GM21619 (cell line): ENCODE results near the gene GALNT7.
A peak's percentile ranks its signal among the peaks of the same experiment; 100 is the strongest.
"Not testable (repeated sequence)": the region's sequence is repeated elsewhere in the genome, so short reads cannot be mapped to it uniquely, and the experiment has no call there.

Source experiments
- ATAC-seq: cut with Tn5 transposase; IDR thresholded peaks from one replicate; pipeline ENCODE4 v1.9.1; 2021; ENCODE audit not compliant: unreplicated experiment

Gene GALNT7

DNA sequence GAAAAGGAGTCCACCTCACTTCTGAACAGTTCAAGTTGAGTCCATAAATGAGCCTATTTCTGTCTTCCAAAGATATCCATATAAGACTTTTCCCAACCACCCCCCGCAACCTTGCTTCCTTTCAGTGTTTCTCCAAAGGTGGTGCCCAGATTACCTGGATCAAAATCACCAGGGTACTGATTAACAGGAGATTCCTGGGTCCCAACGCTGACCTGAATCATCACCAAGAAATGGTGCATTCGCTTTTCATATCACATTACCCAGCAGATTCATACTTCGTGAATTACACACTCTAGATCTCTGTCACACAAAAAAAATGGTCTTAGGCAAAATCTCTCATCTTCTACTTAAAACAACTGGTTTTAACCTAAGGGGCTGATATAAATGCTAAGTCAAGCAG lies 2.1 kb upstream of the GALNT7 start:
- ATAC-seq: no peak

DNA sequence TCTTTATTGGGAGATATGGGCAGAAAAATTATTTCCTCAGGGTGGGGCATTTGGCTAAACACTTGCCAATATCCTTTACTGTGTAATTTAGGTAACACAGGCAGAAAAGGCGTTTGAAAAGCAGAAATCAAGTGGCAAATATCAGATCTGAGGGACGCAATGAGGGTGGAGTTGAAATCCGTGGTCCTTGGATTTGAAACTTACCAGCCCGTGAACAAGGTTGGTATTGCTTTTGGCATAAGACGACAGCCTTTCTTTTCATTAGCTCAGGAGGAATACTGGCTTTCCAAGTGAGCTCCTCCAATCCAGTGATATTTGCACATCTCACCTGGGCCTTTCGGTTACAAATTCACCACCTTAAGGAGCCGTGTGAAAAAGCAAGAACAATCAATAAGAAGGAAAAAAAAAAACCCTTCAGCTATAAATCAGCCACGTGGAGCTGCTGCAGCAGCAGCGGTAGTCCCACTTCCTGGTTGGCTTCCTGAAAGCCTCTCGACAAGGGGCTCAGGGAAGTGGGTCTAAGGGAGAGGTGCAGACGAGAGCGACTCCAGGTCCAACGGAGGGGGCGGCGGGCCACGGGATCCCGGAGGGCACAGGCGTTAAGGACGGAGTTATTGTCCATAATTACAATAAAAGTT lies 734 bp upstream of the GALNT7 start:
- ATAC-seq: no peak

DNA sequence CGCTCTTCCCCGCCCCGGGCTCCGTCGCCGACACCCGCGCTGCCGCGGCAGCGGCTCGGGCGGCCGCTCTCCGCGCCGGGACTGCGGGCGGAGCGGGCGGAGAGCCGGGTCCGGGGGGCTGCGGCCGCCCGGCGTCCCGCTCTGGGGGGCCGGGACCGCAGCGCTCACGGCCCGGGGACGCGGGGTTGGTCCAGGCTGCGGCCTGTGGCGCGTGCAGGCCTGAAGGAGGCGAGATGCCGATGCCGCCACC lies 492 bp downstream of the GALNT7 start:
- ATAC-seq: no peak

DNA sequence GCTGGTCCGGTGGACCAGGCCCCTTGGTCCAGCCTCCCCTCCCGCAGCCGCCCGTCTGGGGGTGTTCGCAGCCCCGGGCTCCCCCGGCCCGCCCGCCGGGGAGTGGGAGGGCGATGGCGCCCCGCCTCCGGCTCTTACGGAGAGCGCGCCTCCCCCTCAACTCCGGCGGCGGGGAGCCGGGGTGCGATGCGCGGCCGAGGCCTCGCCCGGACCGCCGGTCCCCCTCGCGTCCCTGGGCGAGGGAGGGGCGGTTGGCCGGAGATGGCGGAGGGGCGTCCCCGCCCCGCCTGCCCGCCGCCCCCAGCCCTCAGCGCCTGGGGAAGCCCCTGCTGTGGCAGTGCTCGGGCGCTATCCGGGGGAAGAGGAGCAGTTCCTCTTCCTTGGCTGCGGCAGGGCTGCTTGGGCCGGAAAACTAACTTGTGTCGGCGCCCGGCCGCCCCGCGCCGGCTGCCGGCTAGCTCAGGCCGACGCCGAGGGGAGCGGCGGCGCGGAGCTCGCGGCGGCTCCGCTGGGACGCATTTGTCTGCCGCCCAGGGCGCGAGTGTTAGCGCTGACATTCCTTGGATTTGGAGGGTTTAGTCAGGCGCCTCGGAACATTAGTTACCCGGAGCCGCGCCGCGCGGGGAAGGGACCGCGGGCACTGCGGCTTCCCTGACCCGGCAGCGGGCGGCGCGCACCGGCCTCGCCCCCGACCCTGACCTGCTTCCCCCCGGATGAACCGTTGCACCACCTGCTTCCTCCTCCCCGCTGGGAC lies 994 bp downstream of the GALNT7 start:
- ATAC-seq: peak; percentile 56

DNA sequence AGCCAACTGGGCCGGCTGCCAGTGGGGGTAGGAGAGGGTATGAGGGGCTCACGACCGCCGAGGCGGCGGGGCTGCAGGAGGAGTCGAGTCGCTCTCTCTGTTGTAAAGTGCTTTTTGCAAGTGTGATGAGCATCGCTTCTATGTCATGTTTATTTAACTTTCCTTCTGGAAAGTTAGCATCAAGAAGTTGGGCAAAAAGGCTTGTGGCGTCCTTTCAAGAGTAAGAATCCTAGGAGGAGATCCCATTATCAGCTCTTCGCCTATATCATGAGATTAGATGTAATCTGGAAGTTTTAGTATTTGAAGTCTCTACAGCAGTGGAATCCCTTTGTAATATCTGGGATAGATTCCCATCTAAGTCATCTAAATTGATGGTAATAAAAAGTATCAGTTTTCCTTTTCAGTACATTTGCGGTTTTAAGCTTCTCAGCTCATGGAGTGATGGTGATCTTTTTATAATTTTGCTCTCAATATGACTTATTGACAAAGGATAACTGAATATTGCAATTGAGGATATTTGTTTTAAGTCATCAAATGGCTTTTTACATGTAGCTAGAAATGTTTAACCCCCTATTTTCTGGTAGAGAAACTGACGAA lies 1.7 kb downstream of the GALNT7 start:
- no peak for ATAC-seq

DNA sequence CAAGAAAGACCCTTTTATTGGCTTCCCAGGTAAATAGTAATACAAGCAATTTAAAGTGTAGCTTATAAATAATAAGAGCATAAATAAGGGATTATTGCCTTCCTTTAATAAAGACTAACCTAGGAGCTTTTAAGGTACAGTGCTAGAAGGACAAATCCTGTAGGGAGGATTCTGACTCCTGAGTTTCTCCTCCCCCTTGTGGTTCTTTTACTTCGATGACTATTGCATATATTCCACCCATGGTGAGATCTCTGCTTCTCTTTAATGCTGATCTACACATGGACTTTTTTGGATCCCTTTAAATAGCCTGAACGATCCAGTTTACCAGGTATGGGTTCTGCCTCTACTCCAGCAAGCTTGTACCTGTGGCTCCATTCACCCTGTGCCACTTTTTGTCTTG lies 2.5 kb downstream of the GALNT7 start:
- ATAC-seq: no peak

DNA sequence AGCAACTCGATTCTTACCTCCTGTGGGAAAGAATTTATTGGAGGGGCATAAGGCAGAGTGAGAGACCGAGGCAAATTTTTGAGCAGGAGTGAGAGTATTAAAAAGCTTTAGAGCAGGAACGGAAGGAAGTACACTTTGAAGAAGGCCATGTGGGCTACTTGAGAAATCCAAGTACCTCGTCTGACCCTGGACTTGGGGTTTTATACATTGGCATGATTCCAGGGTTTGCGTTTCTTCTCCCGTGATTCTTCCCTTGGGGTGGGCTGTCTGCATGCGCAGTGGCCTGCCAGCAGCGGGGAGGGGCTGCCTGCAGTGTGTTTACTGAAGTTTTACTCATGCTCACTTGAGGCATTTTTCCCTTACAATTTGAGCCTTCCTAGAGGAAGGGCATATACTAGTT lies 3.4 kb downstream of the GALNT7 start:
- ATAC-seq: no peak

DNA sequence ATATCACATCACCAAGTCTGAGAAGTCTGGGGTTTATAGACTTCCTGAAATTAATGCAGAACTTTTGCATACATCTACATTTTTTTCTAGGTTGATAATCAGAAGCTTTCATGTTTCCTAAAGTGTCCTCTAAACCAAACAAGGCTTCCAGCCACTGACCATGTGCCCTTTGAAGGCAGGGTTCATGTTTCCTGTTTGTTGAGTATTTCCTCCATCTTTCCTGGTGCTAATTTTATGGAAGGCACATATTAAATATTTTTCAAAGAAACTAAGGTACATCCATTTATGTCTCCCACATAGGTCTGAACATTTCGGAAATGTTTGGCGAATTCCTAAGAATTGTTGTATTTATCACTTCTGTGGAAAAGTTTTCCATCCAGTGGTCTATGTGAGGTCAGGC lies 5.6 kb downstream of the GALNT7 start:
- ATAC-seq: no peak

DNA sequence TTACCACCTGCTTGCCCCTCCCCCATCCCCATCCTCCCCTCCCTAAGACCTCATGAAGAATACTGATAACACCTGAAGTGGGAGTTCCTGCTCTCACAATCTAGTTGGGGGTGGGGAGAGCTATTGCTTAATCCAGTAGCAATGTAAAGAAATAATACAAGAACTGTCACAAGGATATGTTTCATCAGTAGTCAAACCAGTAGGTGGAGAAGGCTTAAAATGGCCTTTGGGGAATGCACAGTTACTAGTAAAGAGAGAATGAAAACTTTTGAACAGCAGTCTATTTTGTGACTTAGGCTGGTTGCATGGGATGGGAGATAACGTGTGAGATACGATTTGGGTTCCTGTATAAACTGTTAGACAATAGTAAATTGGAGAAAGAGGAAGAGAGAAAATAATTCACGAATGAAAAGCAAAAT lies 6.0 kb downstream of the GALNT7 start:
- ATAC-seq: no peak

DNA sequence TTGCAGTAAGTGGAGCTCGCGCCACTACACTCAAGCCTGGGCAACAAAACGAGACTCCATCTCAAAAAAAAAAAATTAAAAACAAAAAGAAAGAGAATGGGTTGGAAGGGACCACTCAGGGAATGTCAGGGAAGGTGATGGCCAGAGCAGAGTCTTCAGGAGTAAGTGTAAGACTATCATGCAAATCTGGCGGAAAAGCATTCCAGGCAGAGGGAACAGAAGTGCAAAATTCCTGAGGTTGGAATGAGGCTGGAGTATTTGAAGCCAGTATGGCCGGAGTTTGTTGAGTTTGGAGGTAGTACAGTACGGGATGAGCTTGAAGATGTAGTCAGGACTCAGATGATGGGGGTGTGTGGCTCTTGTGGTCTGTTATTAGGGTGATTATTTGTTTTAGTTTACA lies 7.4 kb downstream of the GALNT7 start:
- ATAC-seq: no peak

DNA sequence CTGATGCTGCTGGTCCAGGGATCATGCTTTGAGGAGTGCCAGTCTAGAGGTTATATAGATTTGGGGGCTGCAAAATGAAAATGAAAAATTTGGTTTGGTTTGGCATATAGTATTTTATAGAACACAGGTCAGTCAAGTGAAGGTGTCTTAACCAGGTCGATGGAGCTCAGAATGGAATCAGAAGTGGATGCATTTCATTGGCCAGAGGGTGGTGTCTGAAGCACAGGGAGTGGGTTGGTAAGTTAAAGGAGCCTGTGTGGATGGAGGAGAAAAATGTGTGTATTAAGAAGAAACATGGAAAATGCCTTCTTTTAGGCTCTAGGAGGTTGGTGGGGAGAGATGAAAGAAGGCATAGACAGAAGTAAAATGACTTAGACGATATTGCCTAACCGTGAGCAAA lies 8.6 kb downstream of the GALNT7 start:
- no peak for ATAC-seq

DNA sequence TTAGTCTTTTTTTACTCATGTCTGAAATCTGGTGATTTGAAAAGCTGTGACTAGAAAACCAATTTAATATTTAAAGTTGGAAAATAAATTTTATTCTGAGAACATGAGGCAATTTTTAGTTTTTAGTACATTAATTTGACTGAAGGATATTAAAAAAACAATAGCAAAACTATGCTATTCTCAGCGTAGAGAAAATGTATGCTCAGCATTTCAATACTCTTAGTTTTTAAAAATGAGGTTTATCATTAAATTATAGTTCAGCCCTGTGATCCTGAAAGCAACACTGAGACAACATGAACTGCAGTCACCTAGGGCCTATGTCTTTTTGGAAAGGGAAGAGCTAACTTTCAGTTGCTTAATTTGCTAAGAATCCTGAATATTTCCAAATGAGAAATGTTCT lies 9.5 kb downstream of the GALNT7 start:
- no peak for ATAC-seq

DNA sequence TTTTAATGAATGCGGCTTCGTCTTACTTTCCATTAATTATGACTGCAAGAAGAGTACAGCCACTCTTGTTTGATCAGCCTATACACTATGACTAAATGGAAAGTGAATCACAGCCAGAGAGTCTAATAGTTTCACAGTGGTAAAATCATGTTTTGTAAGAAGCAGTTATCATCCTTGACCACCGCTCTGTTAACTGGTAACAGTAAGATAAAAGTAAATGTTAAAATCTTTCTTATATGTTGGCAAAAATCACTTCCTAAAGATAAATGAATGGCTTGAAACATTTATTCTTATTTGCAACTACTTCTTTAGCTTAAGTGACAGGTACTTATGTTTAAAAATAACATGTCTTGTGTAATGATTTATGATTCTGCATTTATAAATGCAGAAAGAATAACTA lies 13.2 kb downstream of the GALNT7 start:
- peak; percentile 47 for ATAC-seq

DNA sequence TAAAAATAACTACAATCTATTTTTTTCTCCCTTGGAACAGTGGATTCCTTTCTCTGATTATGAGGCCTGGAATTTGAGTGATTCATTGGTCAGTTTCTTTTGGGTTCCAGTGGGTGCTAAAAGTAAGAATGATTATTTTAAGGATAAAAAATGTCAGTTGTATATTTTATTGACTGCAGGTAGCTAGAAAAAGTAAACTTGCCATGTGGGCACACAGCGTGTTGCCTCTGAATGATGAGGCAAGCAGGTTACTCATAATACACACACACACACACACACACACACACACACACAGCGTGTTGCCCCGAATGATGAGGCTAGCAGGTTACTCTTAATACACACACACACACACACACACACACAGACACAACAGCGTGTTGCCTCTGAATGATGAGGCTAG lies 13.8 kb downstream of the GALNT7 start:
- ATAC-seq: no peak

DNA sequence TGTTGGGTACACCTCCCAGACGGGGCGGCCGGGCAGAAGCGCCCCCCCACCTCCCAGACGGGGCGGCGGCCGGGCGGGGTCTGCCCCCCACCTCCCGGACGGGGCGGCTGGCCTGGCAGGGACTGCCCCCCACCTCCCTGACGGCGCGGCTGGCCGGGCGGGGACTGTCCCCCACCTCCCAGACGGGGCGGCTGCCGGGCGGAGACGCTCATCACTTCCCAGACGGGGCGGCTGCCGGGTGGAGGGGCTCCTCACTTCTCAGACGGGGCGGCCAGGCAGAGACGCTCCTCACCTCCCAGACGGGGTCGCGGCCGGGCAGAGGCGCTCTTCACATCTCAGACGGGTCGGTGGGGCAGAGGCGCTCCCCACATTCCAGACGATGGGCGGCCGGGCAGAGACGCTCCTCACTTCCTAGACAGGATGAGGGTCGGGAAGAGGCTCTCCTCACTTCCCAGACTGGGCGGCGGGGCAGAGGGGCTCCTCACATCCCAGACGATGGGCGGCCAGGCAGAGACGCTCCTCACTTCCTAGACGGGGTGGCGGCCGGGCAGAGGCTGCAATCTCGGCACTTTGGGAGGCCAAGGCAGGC lies 15.1 kb downstream of the GALNT7 start:
- not testable (repeated sequence) for ATAC-seq

DNA sequence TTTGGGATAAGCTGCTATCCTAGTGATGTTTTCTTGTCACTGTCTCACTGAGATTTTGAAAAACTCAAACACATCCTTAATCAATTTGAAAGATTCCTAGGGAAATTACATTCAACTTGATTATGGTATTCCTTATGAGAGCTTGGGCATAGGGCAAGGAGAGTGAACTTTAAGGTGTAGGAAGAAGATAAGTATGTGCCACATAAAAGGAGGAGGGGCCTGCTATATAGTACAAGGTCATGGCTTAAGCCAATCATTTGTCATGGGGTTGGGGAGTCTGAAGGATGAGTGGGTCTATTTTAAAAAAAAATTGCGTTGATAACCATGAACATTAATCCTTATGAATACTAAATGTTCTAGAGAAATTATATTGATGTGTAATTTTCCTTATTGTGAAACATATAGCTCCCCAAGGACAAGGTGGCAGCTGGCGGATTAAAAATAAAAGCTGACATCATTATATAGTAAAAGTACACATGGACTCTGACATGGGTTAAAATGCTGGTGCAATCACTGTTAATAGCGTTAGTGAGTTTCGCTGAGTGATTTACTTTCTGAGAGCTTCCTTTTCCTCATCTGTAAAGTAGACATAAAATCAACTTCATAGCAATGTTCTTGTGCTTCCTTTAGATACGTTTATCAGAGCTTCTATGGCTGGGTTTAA lies 17.4 kb downstream of the GALNT7 start:
- no peak for ATAC-seq

DNA sequence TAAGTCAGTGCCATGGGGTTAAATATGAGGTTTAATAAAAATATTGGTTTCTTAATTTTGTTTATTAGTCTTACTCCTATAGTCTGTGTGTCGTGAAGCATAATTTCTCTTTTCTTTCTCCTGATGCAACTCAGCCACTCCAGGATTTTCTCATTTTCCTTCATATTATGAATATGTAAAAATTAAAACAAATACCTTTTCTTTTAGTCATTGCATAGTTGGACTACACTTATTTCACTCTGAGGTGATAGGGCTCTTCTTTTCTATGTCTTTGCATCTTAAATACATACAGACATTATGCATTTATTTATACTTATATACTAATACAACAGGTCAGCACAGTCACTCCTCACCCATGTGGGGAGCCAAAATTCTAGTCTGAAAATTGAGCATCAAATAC lies 19.1 kb downstream of the GALNT7 start:
- ATAC-seq: no peak

DNA sequence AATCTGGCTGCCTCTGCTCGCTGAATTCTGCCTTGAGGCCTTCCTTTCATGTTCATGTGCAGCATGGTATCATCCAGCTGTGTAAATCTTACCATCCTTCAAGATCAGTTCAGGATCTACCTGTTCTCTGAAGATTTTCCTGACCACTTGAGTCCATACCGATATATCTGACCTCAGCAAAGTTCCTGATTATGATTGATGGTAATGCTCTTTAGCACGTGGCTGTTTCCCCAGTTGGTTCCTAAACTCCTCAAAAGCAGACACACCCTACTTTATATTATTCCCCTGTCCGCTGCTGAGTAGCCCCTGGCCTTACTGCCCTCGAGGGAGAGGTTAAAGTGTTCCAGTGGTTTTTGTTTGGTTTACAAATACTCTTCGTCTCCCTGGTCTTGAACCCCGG lies 20.0 kb downstream of the GALNT7 start:
- no peak for ATAC-seq

DNA sequence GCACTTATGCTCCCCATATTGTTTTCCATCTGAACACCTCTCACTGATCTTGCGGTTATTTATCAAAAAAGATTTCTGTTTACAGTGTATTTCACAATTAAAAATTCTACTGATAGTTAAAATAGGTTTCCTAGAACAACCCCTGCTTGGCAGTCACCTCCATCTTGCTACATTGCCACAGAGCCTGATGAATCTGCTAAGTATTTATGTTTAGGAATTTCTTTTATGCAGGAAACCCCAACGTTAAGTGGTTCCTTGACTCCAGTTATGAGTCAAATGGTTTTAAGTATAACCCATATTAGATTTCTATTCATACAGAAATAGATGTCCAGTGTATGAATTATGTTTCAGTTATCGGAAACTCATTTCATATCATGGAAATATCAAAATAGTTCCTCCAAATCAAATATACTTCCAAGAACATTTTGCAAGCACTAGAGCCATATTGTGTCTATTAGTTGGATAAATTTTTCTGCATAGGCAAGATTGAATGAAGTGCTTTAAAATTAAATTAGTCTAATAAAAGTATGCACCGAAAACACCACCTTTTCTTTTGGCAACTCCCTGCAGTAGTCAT lies 20.6 kb downstream of the GALNT7 start:
- no peak for ATAC-seq

DNA sequence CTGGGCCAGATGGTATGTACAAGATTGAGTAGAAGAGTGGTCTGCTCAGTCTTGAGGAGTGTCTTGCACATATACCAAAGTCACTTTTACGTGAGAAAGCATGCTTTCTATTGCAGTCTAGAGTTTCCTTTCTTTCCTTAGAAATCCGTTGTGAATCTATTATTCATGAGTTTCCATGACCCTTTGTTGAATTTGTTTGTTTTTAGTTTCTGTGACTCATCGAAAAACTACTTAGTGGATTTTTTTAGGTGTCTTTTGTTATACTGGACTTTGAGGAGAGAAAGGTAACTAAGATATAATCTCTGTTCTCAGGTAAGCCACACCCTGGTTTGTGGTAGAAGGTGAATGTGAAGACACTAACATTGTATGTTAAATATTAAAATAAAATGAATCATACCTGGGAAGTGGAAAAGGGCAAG lies 23.0 kb downstream of the GALNT7 start:
- ATAC-seq: no peak

DNA sequence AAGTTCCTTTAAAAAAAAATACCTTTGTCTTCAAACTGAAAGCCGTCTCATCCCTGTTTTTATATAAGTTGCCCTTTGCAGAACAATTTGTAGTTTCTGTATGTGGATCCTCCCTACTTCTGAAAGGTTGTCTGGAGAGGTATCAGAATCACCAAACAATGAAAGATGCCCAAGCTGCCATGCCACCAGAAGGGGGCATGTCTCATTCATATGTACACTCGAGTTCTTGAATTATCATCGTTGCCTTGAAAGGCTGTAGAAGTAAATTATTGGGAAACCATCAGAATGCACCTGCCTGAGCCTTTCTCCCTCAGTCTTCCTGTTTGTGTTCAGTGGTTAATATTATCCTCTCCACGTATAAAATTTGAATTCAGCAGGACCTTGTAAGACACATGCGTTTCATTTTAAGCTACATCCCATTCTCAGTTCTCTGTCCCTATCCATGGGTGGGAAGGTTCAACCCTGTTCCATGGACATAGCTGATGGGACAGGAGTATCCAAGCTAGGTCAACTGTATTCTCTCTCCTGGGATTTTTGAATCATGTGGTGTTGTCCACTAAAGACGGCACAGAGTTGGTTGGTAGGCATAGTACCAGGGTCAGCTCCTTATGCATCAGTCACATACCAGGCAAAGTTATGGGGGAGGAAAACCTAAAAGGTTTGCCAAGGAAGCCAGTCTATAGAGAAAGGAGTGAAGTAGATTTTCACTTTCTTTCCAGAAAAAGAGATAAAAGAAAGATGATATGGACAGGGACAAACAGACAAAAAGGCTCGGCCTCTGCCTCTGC lies 24.0 kb downstream of the GALNT7 start:
- ATAC-seq: no peak
